ENCODE measurements around the gene KCNT2.

The KCNT2 gene

GRCh38 chr1:196193896-196194559 lies 414.2 kb downstream of the KCNT2 start:
- DNase-seq (ENCODE audit: low read depth), result no peak

GRCh38 chr1:196183941-196184340 lies 424.3 kb downstream of the KCNT2 start:
- no peak for DNase-seq (ENCODE audit: low read depth)

GRCh38 chr1:196181594-196181878 lies 426.7 kb downstream of the KCNT2 start:
- DNase-seq (ENCODE audit: low read depth), result no peak

GRCh38 chr1:196180847-196181593 lies 427.2 kb downstream of the KCNT2 start:
- no peak for DNase-seq (ENCODE audit: low read depth)

GRCh38 chr1:196178083-196178635 lies 430.1 kb downstream of the KCNT2 start:
- DNase-seq (ENCODE audit: low read depth), result no peak

Measured in activated T-helper 1 cell treated with Interleukin-2 at 50 U/mL for 16 hours (primary cell).